WTC11 (cell line): ENCODE measurements around the gene CAPN11. TPM values are rescaled to one million over a fixed set of nuclear protein-coding genes. Genes with fewer than 3 reads are reported as not detected.

Experiments
- ATAC-seq: fragments of 200-7000 bp; cut with Tn5 transposase; 2 replicates; pipeline ENCODE4 v1.10.0; 2021; ENCODE audit warnings: mild to moderate bottlenecking, moderate library complexity
- CTCF ChIA-PET: fragments of 300-600 bp; sonication (Branson Sonifier 250); formaldehyde crosslinking; loops from one replicate; lab custom pipeline; 2021; ENCODE audit warnings: antibody characterized with exemption; lab: Charles Lee
- POLR2A ChIA-PET: fragments of 350-600 bp; sonication (Branson Sonifier 250); formaldehyde crosslinking; loops from one replicate; lab custom pipeline; 2021; ENCODE audit warnings: antibody characterized with exemption; lab: Charles Lee
- DNase-seq: peaks from one replicate; pipeline ENCODE4 v3.0.0; 2021; ENCODE audit warnings: low spot score
- H3K27ac Mint-ChIP-seq: 2 replicates; pipeline ENCODE4 v1.8.0; 2021; ENCODE audit warnings: mixed read lengths
- H3K27me3 Mint-ChIP-seq: 2 replicates; pipeline ENCODE4 v1.8.0; 2021; ENCODE audit warnings: low read depth, mild to moderate bottlenecking, moderate library complexity, mixed read lengths
- H3K36me3 Mint-ChIP-seq: 2 replicates; pipeline ENCODE4 v1.8.0; 2021; ENCODE audit warnings: mixed read lengths
- H3K4me1 Mint-ChIP-seq: 2 replicates; pipeline ENCODE4 v1.8.0; 2022; ENCODE audit warnings: mixed read lengths
- H3K4me3 Mint-ChIP-seq: 2 replicates; pipeline ENCODE4 v1.8.0; 2021; ENCODE audit warnings: mild to moderate bottlenecking, moderate library complexity, mixed read lengths
- H3K9me3 Mint-ChIP-seq: 2 replicates; pipeline ENCODE4 v1.8.0; 2021; ENCODE audit warnings: mixed read lengths
- ATF1 ChIP-seq: sonication (generic); formaldehyde crosslinking; IDR thresholded peaks from 2 replicates; pipeline ENCODE4 v1.8.1; 2023; ENCODE audit warnings: mild to moderate bottlenecking, moderate library complexity, missing genetic modification reagents
- ATF2 ChIP-seq: sonication (generic); formaldehyde crosslinking; IDR thresholded peaks from 2 replicates; pipeline ENCODE4 v1.8.1; 2022; ENCODE audit warnings: low read depth, missing genetic modification reagents, borderline replicate concordance
- CDX4 ChIP-seq: fragments of 250-450 bp; sonication (Bioruptor Pico); IDR thresholded peaks from 2 replicates; pipeline ENCODE4 v1.9.0; 2021; ENCODE audit warnings: moderate library complexity, mild to moderate bottlenecking, inconsistent platforms, borderline replicate concordance
- CREB1 ChIP-seq: sonication (generic); formaldehyde crosslinking; IDR thresholded peaks from 2 replicates; pipeline ENCODE4 v1.8.0; 2023; ENCODE audit warnings: mild to moderate bottlenecking, missing genetic modification reagents
- E2F1 ChIP-seq: sonication (generic); formaldehyde crosslinking; IDR thresholded peaks from 2 replicates; pipeline ENCODE4 v1.8.0; 2022; ENCODE audit warnings: mild to moderate bottlenecking, missing genetic modification reagents
- E2F5 ChIP-seq: sonication (generic); formaldehyde crosslinking; IDR thresholded peaks from 2 replicates; pipeline ENCODE4 v1.8.1; 2022; ENCODE audit warnings: mild to moderate bottlenecking, moderate library complexity, missing genetic modification reagents
- EMX1 ChIP-seq: fragments of 250-450 bp; sonication (Bioruptor Pico); IDR thresholded peaks from 2 replicates; pipeline ENCODE4 v1.8.0; 2021; ENCODE audit warnings: mild to moderate bottlenecking
- ESRRA ChIP-seq: sonication (generic); formaldehyde crosslinking; IDR thresholded peaks from 2 replicates; pipeline ENCODE4 v1.8.1; 2022; ENCODE audit warnings: mild to moderate bottlenecking, missing genetic modification reagents, borderline replicate concordance
- ETV6 ChIP-seq: sonication (generic); formaldehyde crosslinking; IDR thresholded peaks from 2 replicates; pipeline ENCODE4 v1.8.1; 2022; ENCODE audit warnings: mild to moderate bottlenecking, missing genetic modification reagents
- FOXJ3 ChIP-seq: sonication (generic); formaldehyde crosslinking; IDR thresholded peaks from 2 replicates; pipeline ENCODE4 v1.9.0; 2021; ENCODE audit warnings: missing genetic modification reagents, mild to moderate bottlenecking, borderline replicate concordance
- FOXK1 ChIP-seq: sonication (generic); formaldehyde crosslinking; IDR thresholded peaks from 2 replicates; pipeline ENCODE4 v1.8.0; 2022; ENCODE audit warnings: mild to moderate bottlenecking, moderate library complexity, missing genetic modification reagents
- FOXP1 ChIP-seq: sonication (generic); formaldehyde crosslinking; IDR thresholded peaks from 2 replicates; pipeline ENCODE4 v1.8.0; 2022; ENCODE audit warnings: missing genetic modification reagents, mild to moderate bottlenecking, moderate library complexity, borderline replicate concordance
- FOXP4 ChIP-seq: sonication (generic); formaldehyde crosslinking; IDR thresholded peaks from 2 replicates; pipeline ENCODE4 v1.8.0; 2022; ENCODE audit warnings: mild to moderate bottlenecking, missing genetic modification reagents
- GABPB1 ChIP-seq: sonication (generic); formaldehyde crosslinking; IDR thresholded peaks from 2 replicates; pipeline ENCODE4 v1.8.1; 2023; ENCODE audit warnings: mild to moderate bottlenecking, missing genetic modification reagents
- IRF1 ChIP-seq: sonication (generic); formaldehyde crosslinking; IDR thresholded peaks from 2 replicates; pipeline ENCODE4 v1.8.0; 2023; ENCODE audit warnings: missing genetic modification reagents
- SMAD4 ChIP-seq: sonication (generic); formaldehyde crosslinking; IDR thresholded peaks from 2 replicates; pipeline ENCODE4 v1.8.0; 2022; ENCODE audit warnings: mild to moderate bottlenecking, missing genetic modification reagents
- TEAD4 ChIP-seq: sonication (generic); formaldehyde crosslinking; IDR thresholded peaks from 2 replicates; pipeline ENCODE4 v1.8.0; 2022; ENCODE audit warnings: mild to moderate bottlenecking, missing genetic modification reagents
- ZNF317 ChIP-seq: sonication (generic); formaldehyde crosslinking; IDR thresholded peaks from 2 replicates; pipeline ENCODE4 v1.8.1; 2023; ENCODE audit warnings: low read depth, mild to moderate bottlenecking, moderate library complexity, missing genetic modification reagents, borderline replicate concordance
- ZNF396 ChIP-seq: fragments of 250-450 bp; sonication (Bioruptor Pico); IDR thresholded peaks from 2 replicates; pipeline ENCODE4 v1.8.0; 2021; ENCODE audit warnings: mild to moderate bottlenecking, moderate library complexity, borderline replicate concordance
- total RNA-seq: library from RNA; stranded (reverse); gene quantifications from 3 replicates; pipeline ENCODE4 v1.2.3, GENCODE V29; 2021
- TF ChIP-seq, protein P1 (sequence below): sonication (generic); formaldehyde crosslinking; IDR thresholded peaks from 2 replicates; pipeline ENCODE4 v1.8.1; 2023; ENCODE audit warnings: mild to moderate bottlenecking, missing genetic modification reagents

CAPN11 gene
- total RNA-seq, 1 experiment from 2014 or later = 2.3 TPM

GRCh38 chr6:44199883-44200282, 41.3 kb downstream of the CAPN11 start:
- H3K27ac Mint-ChIP-seq = no peak overlapping the region
- no peaks in the 10 kb centered on the region for H3K9me3 Mint-ChIP-seq
- peaks cover 44% of the 10 kb centered on the region for H3K4me1 Mint-ChIP-seq
- no peaks in the 10 kb centered on the region for H3K36me3 Mint-ChIP-seq
- CTCF ChIA-PET = interaction anchor here (1.3 to 3.5 kb wide), 4 partner anchors 22 to 35 kb away, joined by 5 to 28 read pairs (median 8); no protein-coding TSS in a partner anchor
- DNase-seq = no peak
- no peak overlapping the region for H3K4me3 Mint-ChIP-seq
- POLR2A ChIA-PET = interaction anchor here (0.8 to 1.1 kb wide), 2 partner anchors 22 to 23 kb away, joined by 3 to 4 read pairs; partner anchors contain the start of gene SLC29A1
- H3K27me3 Mint-ChIP-seq = no peaks in the 10 kb centered on the region; the same call in 1 of the 2 replicates
- no peak for ATAC-seq
- TF ChIP-seq E2F1 (CRISPR knock-in tag) = no peak
- no peak for TF ChIP-seq EMX1 (CRISPR knock-in tag)
- TF ChIP-seq, all 79 proteins: peak for 0

GRCh38 chr6:44201200-44201599, 42.6 kb downstream of the CAPN11 start:
- ChIA-PET POLR2A (interaction anchor here (0.6 to 1.3 kb wide), 4 partner anchors 18 to 45 kb away, joined by 3 to 5 read pairs (median 4); partner anchors contain the start of genes HSP90AB1 and SLC29A1), CTCF (interaction anchor here (0.6 to 3.5 kb wide), 9 partner anchors 9 to 122 kb away, joined by 3 to 28 read pairs (median 5); no protein-coding TSS in a partner anchor)
- H3K27ac Mint-ChIP-seq = peak overlapping the region; percentile 87
- ATAC-seq (peak; percentile 41), DNase-seq (no peak)
- no peak overlapping the region for H3K4me3 Mint-ChIP-seq
- peaks cover 47% of the 10 kb centered on the region for H3K4me1 Mint-ChIP-seq
- H3K9me3 Mint-ChIP-seq = no peaks in the 10 kb centered on the region
- no peak for TF ChIP-seq GABPB1
- TF ChIP-seq FOXP1 (CRISPR knock-in tag) = no peak
- no peak for TF ChIP-seq FOXK1 (CRISPR knock-in tag)
- TF ChIP-seq CREB1 (CRISPR knock-in tag) = no peak
- H3K27me3 Mint-ChIP-seq = no peaks in the 10 kb centered on the region; the same call in 1 of the 2 replicates
- no peaks in the 10 kb centered on the region for H3K36me3 Mint-ChIP-seq

- ATAC-seq (no peak), DNase-seq (no peak)
- ChIA-PET POLR2A (interaction anchor here (1.0 to 1.9 kb wide), 7 partner anchors 9 to 45 kb away, joined by 4 to 21 read pairs (median 7); partner anchors contain the start of genes HSP90AB1 and SLC29A1), CTCF (interaction anchor here (1.2 to 3.7 kb wide), 9 partner anchors 9 to 66 kb away, joined by 4 to 28 read pairs (median 6); partner anchors contain the start of gene SLC29A1)
- H3K9me3 Mint-ChIP-seq = no peaks in the 10 kb centered on the region
- H3K4me3 Mint-ChIP-seq = no peak overlapping the region
- TF ChIP-seq ZNF317 (CRISPR knock-in tag) (no peak), ETV6 (CRISPR knock-in tag) (no peak), ZNF396 (CRISPR knock-in tag) (no peak), FOXP4 (CRISPR knock-in tag) (no peak), IRF1 (CRISPR knock-in tag) (no peak), ESRRA (CRISPR knock-in tag) (no peak), E2F5 (no peak), CDX4 (CRISPR knock-in tag) (no peak), SMAD4 (CRISPR knock-in tag) (no peak), TEAD4 (CRISPR knock-in tag) (no peak), FOXJ3 (no peak), ATF2 (no peak), ATF1 (CRISPR knock-in tag) (no peak)
- TF ChIP-seq, protein P1, sequence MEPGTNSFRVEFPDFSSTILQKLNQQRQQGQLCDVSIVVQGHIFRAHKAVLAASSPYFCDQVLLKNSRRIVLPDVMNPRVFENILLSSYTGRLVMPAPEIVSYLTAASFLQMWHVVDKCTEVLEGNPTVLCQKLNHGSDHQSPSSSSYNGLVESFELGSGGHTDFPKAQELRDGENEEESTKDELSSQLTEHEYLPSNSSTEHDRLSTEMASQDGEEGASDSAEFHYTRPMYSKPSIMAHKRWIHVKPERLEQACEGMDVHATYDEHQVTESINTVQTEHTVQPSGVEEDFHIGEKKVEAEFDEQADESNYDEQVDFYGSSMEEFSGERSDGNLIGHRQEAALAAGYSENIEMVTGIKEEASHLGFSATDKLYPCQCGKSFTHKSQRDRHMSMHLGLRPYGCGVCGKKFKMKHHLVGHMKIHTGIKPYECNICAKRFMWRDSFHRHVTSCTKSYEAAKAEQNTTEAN (CRISPR knock-in tag) = no peak
- H3K27ac Mint-ChIP-seq = peak overlapping the region; percentile 100
- H3K36me3 Mint-ChIP-seq = no peaks in the 10 kb centered on the region
- peaks cover 53% of the 10 kb centered on the region for H3K4me1 Mint-ChIP-seq
- H3K27me3 Mint-ChIP-seq = no peaks in the 10 kb centered on the region; the same call in 1 of the 2 replicates
Observed at GRCh38 chr6:44201638-44202303, 43.2 kb downstream of the CAPN11 start.
